Hepatocyte (in vitro differentiated cells): Measurements from ENCODE around the gene RPAP2. TPM values are rescaled to one million over a fixed set of nuclear protein-coding genes. Genes with fewer than 3 reads are reported as not detected.
"Not testable (repeated sequence)": the region's sequence is repeated elsewhere in the genome, so short reads cannot be mapped to it uniquely, and the experiment has no call there.

Experiments
- DNase-seq: peaks from one replicate; pipeline ENCODE4 v3.0.0-alpha.2; 2016; ENCODE audit warnings: low spot score
- H2AFZ ChIP-seq: fragments of 200-600 bp; sonication (generic); 2 replicates; pipeline ENCODE4 v1.6.0; 2016; ENCODE audit warnings: antibody characterized with exemption, mild to moderate bottlenecking
- H3K27ac ChIP-seq: fragments of 200-600 bp; sonication (generic); 2 replicates; pipeline ENCODE4 v1.5.1; 2016; ENCODE audit warnings: mild to moderate bottlenecking
- H3K27me3 ChIP-seq: fragments of 200-600 bp; sonication (generic); 2 replicates; pipeline ENCODE4 v1.6.1; 2016
- H3K36me3 ChIP-seq: fragments of 200-600 bp; sonication (generic); replicated peaks from 2 replicates; pipeline ENCODE4 v1.5.1; 2016; ENCODE audit warnings: low read depth; ENCODE audit not compliant: insufficient read depth
- H3K4me1 ChIP-seq: fragments of 200-600 bp; sonication (generic); 2 replicates; pipeline ENCODE4 v1.5.1; 2016; ENCODE audit warnings: mild to moderate bottlenecking, moderate library complexity; ENCODE audit not compliant: insufficient read depth
- H3K4me2 ChIP-seq: fragments of 200-600 bp; sonication (generic); 2 replicates; pipeline ENCODE4 v1.6.0; 2016
- H3K4me3 ChIP-seq: fragments of 200-600 bp; sonication (generic); 2 replicates; pipeline ENCODE4 v1.5.1; 2016; ENCODE audit warnings: mild to moderate bottlenecking
- H3K79me2 ChIP-seq: fragments of 200-600 bp; sonication (generic); 2 replicates; pipeline ENCODE4 v1.6.0; 2017; ENCODE audit warnings: mild to moderate bottlenecking
- H3K9me2 ChIP-seq: fragments of 200-600 bp; sonication (generic); replicated peaks from 2 replicates; pipeline ENCODE4 v1.6.0; 2017; ENCODE audit warnings: mild to moderate bottlenecking; ENCODE audit not compliant: insufficient read depth
- H3K9me3 ChIP-seq: fragments of 200-600 bp; sonication (generic); 2 replicates; pipeline ENCODE4 v1.5.1; 2016; ENCODE audit warnings: low read depth, mild to moderate bottlenecking
- H4K20me1 ChIP-seq: fragments of 200-600 bp; sonication (generic); 2 replicates; pipeline ENCODE4 v1.6.0; 2016; ENCODE audit warnings: mild to moderate bottlenecking; ENCODE audit not compliant: insufficient read depth, poor library complexity, severe bottlenecking
- EZH2 ChIP-seq: fragments of 200-600 bp; sonication (generic); IDR thresholded peaks from 2 replicates; pipeline ENCODE4 v1.6.1; 2016; ENCODE audit warnings: antibody characterized with exemption, mild to moderate bottlenecking, borderline replicate concordance
- EZH2phosphoT487 ChIP-seq: fragments of 200-600 bp; sonication (generic); IDR thresholded peaks from one replicate; pipeline ENCODE4 v1.6.1; 2018; ENCODE audit warnings: antibody characterized with exemption, mild to moderate bottlenecking, low read depth, moderate library complexity; ENCODE audit not compliant: unreplicated experiment, severe bottlenecking
- WGBS: methylation state at CpG from one replicate; pipeline ENCODE4 v1.1.6; 2016; ENCODE audit warnings: low lambda C conversion rate; ENCODE audit errors: missing lambda C conversion rate; 5-methylcytosine and 5-hydroxymethylcytosine counted together
- polyA plus RNA-seq: library from polyadenylated mRNA; unstranded; fragments of >200 nt; fragmentation: Nextera tagmentation; extraction: Ambion mirVana; gene quantifications from 2 replicates; pipeline ENCODE4 v1.2.1, GENCODE V29; 2016
- total RNA-seq: library from RNA; depleted of rRNA; stranded (reverse); fragments of >200 nt; gene quantifications from 2 replicates; pipeline ENCODE4 v1.2.3, GENCODE V29; 2014
- TF ChIP-seq, protein P1 (sequence below): fragments of 200-600 bp; sonication (generic); IDR thresholded peaks from 2 replicates; pipeline ENCODE4 v1.5.1; 2016; ENCODE audit warnings: antibody characterized with exemption, mild to moderate bottlenecking; ENCODE audit not compliant: poor library complexity

RPAP2 gene
- total and polyA plus RNA-seq, 2 experiments from 2014 or later = 20.7 to 23.4 TPM

DNA sequence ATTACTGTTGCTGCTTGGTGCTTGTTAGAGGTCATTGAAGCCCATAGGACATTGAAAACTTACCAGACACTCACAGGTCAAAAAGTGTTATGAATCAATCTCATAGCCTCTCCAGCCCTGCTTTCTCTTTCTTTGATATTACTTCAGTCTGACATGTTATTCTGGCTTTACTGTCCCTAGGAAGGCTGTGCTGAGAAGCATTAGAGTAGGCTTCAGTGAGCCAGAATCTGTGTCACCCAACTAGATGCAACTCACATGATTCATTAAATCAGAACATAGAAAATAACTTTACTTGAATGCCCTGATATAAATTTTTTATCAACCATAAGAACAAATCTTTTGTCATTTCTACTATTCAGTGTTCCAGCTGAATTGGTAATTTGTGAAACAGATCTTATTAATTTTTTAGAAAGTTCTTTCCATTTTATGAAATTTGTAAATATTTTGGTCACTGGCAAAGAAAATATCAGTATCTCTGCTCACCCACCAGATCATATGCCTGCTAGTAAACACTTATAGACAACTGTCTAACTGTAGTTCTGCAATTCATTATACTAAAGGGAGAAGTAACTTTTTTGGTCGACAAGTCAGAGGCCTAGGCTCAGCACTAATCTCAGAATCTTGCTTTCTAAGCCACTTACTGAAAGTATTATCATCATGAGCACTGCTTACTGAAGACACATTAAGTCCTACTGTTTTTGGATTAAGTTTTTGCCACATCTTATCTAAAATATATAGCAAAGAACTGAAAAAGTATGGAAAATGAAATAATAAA is 48.2 kb downstream of the RPAP2 start:
- H3K4me1 ChIP-seq = no peaks in the 10 kb centered on the region
- TF ChIP-seq EZH2phosphoT487 (no peak), EZH2 (no peak)
- TF ChIP-seq, protein P1, sequence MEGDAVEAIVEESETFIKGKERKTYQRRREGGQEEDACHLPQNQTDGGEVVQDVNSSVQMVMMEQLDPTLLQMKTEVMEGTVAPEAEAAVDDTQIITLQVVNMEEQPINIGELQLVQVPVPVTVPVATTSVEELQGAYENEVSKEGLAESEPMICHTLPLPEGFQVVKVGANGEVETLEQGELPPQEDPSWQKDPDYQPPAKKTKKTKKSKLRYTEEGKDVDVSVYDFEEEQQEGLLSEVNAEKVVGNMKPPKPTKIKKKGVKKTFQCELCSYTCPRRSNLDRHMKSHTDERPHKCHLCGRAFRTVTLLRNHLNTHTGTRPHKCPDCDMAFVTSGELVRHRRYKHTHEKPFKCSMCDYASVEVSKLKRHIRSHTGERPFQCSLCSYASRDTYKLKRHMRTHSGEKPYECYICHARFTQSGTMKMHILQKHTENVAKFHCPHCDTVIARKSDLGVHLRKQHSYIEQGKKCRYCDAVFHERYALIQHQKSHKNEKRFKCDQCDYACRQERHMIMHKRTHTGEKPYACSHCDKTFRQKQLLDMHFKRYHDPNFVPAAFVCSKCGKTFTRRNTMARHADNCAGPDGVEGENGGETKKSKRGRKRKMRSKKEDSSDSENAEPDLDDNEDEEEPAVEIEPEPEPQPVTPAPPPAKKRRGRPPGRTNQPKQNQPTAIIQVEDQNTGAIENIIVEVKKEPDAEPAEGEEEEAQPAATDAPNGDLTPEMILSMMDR = no peak
- DNase-seq = no peak
- no peak overlapping the region for H2AFZ ChIP-seq
- no peaks in the 10 kb centered on the region for H3K27me3 ChIP-seq
- no peak overlapping the region for H3K4me3 ChIP-seq
- H3K9me2 ChIP-seq = no peaks in the 10 kb centered on the region
- H3K4me2 ChIP-seq = no peak overlapping the region
- WGBS = 87% methylated on average over 1 of the region's 1 CpG
- no peaks in the 10 kb centered on the region for H3K79me2 ChIP-seq
- H3K36me3 ChIP-seq = no peaks in the 10 kb centered on the region
- no peaks in the 10 kb centered on the region for H3K9me3 ChIP-seq
- H4K20me1 ChIP-seq = no peaks in the 10 kb centered on the region
- no peak overlapping the region for H3K27ac ChIP-seq

DNA sequence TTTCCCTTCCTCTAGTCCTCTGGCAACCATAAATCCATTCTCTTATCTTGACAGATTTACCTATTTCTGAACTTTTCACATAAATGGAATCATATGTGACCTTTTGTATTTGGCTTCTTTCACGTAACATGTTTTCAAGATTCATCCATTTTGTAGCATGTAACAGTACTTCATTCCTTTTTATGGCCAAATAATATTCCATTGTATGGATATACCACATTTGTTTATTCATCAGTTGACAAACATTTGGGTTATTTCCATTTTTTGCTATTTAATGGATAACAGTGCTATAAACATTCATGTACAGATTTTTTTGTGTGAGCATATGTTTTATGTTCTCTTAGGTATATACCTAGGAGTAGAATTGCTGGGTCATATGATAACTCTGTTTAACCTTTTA is 54.0 kb downstream of the RPAP2 start:
- no peaks in the 10 kb centered on the region for H3K4me1 ChIP-seq
- WGBS = 94% methylated on average over 1 of the region's 1 CpG
- H2AFZ ChIP-seq = no peak overlapping the region
- no peak overlapping the region for H3K4me3 ChIP-seq
- H4K20me1 ChIP-seq = no peaks in the 10 kb centered on the region
- TF ChIP-seq, protein P1 = no peak
- TF ChIP-seq EZH2phosphoT487 (no peak), EZH2 (no peak)
- no peaks in the 10 kb centered on the region for H3K27me3 ChIP-seq
- no peak overlapping the region for H3K4me2 ChIP-seq
- no peaks in the 10 kb centered on the region for H3K9me3 ChIP-seq
- peaks cover 5% of the 10 kb centered on the region for H3K36me3 ChIP-seq
- no peak overlapping the region for H3K27ac ChIP-seq
- H3K9me2 ChIP-seq = no peaks in the 10 kb centered on the region
- DNase-seq = no peak
- H3K79me2 ChIP-seq = no peaks in the 10 kb centered on the region

DNA sequence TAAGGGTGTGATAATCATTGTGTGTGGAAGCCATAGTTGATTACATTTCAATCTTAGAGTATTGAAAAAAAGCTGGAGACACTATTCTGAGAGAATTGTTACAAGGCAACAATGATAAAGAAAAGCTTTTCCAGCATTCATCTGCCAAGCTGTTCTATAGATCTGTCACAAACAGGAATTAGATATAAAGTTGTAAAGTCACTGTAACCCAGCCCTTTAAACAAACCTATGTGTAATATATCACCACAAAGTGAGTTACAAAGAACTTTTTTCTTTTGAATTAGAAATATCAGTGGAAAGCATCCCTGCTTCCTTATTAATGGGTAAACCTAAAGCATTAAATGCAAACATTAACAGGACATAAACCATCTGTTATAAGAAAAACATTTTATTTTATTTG is 55.4 kb downstream of the RPAP2 start:
- Histone ChIP-seq H4K20me1 (no peaks in the 10 kb centered on the region), H3K79me2 (no peaks in the 10 kb centered on the region), H3K4me3 (no peak overlapping the region), H3K27ac (no peak overlapping the region), H3K27me3 (no peaks in the 10 kb centered on the region), H3K9me3 (no peaks in the 10 kb centered on the region), H3K9me2 (no peaks in the 10 kb centered on the region), H3K4me2 (no peak overlapping the region), H3K4me1 (no peaks in the 10 kb centered on the region), H3K36me3 (peaks cover 5% of the 10 kb centered on the region), H2AFZ (no peak overlapping the region)
- TF ChIP-seq EZH2 = no peak
- TF ChIP-seq, protein P1 = no peak
- no peak for TF ChIP-seq EZH2phosphoT487
- no peak for DNase-seq

DNA sequence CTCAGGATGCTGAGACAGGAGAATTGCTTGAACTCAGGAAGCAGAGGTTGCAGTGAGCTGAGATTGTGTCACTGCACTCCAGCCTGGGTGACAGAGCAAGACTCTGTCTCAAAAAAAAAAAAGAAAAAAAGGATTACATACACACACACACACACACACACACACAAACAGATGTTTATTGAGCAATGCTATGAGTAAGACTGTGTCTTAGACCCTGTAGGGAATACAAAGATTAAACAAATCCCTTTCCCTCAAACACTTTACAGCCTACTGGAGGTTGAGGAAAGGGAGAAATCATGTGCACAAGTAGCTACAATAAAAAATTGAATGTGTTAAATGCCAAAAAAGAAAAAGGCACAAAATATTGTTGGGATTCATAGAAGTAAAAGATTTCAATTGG is 58.1 kb downstream of the RPAP2 start:
- no peaks in the 10 kb centered on the region for H3K4me1 ChIP-seq
- H3K36me3 ChIP-seq = peaks cover 5% of the 10 kb centered on the region
- no peak overlapping the region for H3K4me2 ChIP-seq
- no peak overlapping the region for H3K27ac ChIP-seq
- H4K20me1 ChIP-seq = no peaks in the 10 kb centered on the region
- H3K9me2 ChIP-seq = no peaks in the 10 kb centered on the region
- no peaks in the 10 kb centered on the region for H3K9me3 ChIP-seq
- peak; percentile 23 for DNase-seq
- H3K79me2 ChIP-seq = no peaks in the 10 kb centered on the region
- H3K27me3 ChIP-seq = no peaks in the 10 kb centered on the region
- H3K4me3 ChIP-seq = no peak overlapping the region
- no peak overlapping the region for H2AFZ ChIP-seq
- TF ChIP-seq, protein P1 = no peak
- TF ChIP-seq EZH2 = no peak
- TF ChIP-seq EZH2phosphoT487 = no peak

DNA sequence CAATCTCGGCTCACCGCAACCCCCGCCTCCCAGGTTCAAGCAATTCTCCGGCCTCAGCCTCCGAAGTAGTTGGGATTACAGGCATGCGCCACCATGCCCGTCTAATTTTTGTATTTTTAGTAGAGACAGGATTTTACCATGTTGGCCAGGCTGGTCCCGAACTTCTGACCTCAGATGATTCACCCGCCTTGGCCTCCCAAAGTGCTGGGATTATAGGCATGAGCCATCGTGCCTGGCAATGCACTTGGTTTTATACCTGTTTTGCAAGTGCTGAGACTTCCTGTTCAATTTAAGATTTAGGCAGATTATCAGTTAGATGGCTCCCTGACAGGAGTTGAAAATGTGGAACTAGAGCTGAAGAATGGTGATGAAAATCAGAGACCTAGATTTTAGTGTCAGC is 60.5 kb downstream of the RPAP2 start:
- H3K27ac ChIP-seq, DNase-seq: not testable (repeated sequence)

More for the DNA sequence above, 60.5 kb downstream of the RPAP2 start:
- not testable (repeated sequence) for H3K79me2 ChIP-seq, H3K4me2 ChIP-seq, H3K4me1 ChIP-seq, H3K27me3 ChIP-seq, H4K20me1 ChIP-seq, H3K9me2 ChIP-seq, H2AFZ ChIP-seq, H3K36me3 ChIP-seq, H3K9me3 ChIP-seq, H3K4me3 ChIP-seq
- 99% methylated on average over 10 of the region's 10 CpGs for WGBS
